IMR-90 (cell line): ENCODE measurements around the gene CPSF2. TPM values are rescaled to one million over a fixed set of nuclear protein-coding genes. Genes with fewer than 3 reads are reported as not detected.

Experiments
- ATAC-seq: fragments of 200-7000 bp; cut with Tn5 transposase; 2 replicates; pipeline ENCODE4 v1.9.1; 2020; ENCODE audit warnings: low read depth, mild to moderate bottlenecking, moderate library complexity
- BruUV-seq: library from RNA; stranded (reverse); fragments of 400-500 nt; replicated peaks from 2 replicates; lab custom pipeline; 2021; lab: Mats Ljungman, UMichigan
- CTCF ChIA-PET: fragments of 300-600 bp; formaldehyde crosslinking; extraction: SDS; loops from one replicate; lab custom pipeline; 2021; ENCODE audit warnings: antibody characterized with exemption; lab: Yijun Ruan, JAX
- POLR2A ChIA-PET: fragments of 300-600 bp; sonication (Branson Sonifier 250); formaldehyde crosslinking; loops from one replicate; lab custom pipeline; 2022; ENCODE audit warnings: antibody characterized with exemption; ENCODE audit not compliant: unreplicated experiment; lab: Charles Lee
- DNase-seq: peaks from one replicate; pipeline ENCODE4 v3.0.0; 2013
- H2AFZ ChIP-seq: replicated peaks from 2 replicates; pipeline ENCODE3; 2013; ENCODE audit warnings: low read length, mild to moderate bottlenecking; ENCODE audit not compliant: poor library complexity
- H2AK5ac ChIP-seq: 2 replicates; pipeline ENCODE4 v1.6.1; 2013; ENCODE audit warnings: low read depth, low read length, inconsistent platforms
- H2AK9ac ChIP-seq: replicated peaks from 2 replicates; pipeline ENCODE3; 2013; ENCODE audit warnings: mild to moderate bottlenecking, low read depth, low read length, moderate library complexity; ENCODE audit not compliant: poor library complexity
- H2BK120ac ChIP-seq: 2 replicates; pipeline ENCODE4 v1.6.1; 2013; ENCODE audit warnings: low read depth, low read length, inconsistent platforms
- H2BK15ac ChIP-seq: 3 replicates; pipeline ENCODE4 v1.6.1; 2013; ENCODE audit warnings: low read depth, low read length, inconsistent platforms
- H2BK20ac ChIP-seq: 2 replicates; pipeline ENCODE4 v1.6.1; 2013; ENCODE audit warnings: low read depth, mild to moderate bottlenecking, inconsistent platforms, low read length, moderate library complexity
- H2BK5ac ChIP-seq: 2 replicates; pipeline ENCODE4 v1.6.1; 2013; ENCODE audit warnings: mild to moderate bottlenecking, low read depth, low read length, inconsistent platforms; ENCODE audit not compliant: poor library complexity, severe bottlenecking
- H3K14ac ChIP-seq: replicated peaks from 2 replicates; pipeline ENCODE4 v1.6.1; 2013; ENCODE audit warnings: low read depth, low read length, inconsistent platforms
- H3K18ac ChIP-seq: 2 replicates; pipeline ENCODE4 v1.6.1; 2013; ENCODE audit warnings: low read depth, low read length, control low read depth
- H3K23ac ChIP-seq: 2 replicates; pipeline ENCODE4 v1.6.1; 2013; ENCODE audit warnings: low read depth, low read length, inconsistent platforms
- H3K27ac ChIP-seq: 2 replicates; pipeline ENCODE4 v1.5.1; 2013; ENCODE audit warnings: mild to moderate bottlenecking, control low read depth, low read length; ENCODE audit not compliant: insufficient read depth
- H3K27me3 ChIP-seq: 2 replicates; pipeline ENCODE4 v1.6.1; 2013; ENCODE audit warnings: low read length; ENCODE audit not compliant: control insufficient read depth, insufficient read depth
- H3K36me3 ChIP-seq: 2 replicates; pipeline ENCODE4 v1.6.1; 2013; ENCODE audit warnings: low read length, mixed read lengths; ENCODE audit not compliant: control insufficient read depth, insufficient read depth
- H3K4ac ChIP-seq: 2 replicates; pipeline ENCODE4 v1.6.1; 2013; ENCODE audit warnings: low read depth, low read length, inconsistent platforms
- H3K4me1 ChIP-seq: 2 replicates; pipeline ENCODE4 v1.6.1; 2013; ENCODE audit warnings: low read length, mixed read lengths; ENCODE audit not compliant: control insufficient read depth, insufficient read depth
- H3K4me2 ChIP-seq: 2 replicates; pipeline ENCODE4 v1.6.1; 2013; ENCODE audit warnings: low read depth, mild to moderate bottlenecking, control low read depth, low read length, moderate library complexity
- H3K4me3 ChIP-seq: 2 replicates; pipeline ENCODE4 v1.5.1; 2013; ENCODE audit warnings: low read depth, mild to moderate bottlenecking, control low read depth, low read length, moderate library complexity; ENCODE audit not compliant: insufficient read depth
- H3K56ac ChIP-seq: 2 replicates; pipeline ENCODE4 v1.6.1; 2013; ENCODE audit warnings: low read length, inconsistent platforms; ENCODE audit not compliant: insufficient read depth; ENCODE audit errors: extremely low read depth
- H3K79me1 ChIP-seq, 2 experiments: 2 replicates each; pipeline ENCODE4 v1.6.1; 2013; ENCODE audit warnings: low read length in 2 of 2, inconsistent platforms in 1 of 2, low read depth in 1 of 2
- H3K9ac ChIP-seq: 2 replicates; pipeline ENCODE4 v1.6.1; 2013; ENCODE audit warnings: low read depth, low read length, control low read depth
- H3K9me1 ChIP-seq: 2 replicates; pipeline ENCODE4 v1.6.1; 2013; ENCODE audit warnings: low read length, inconsistent platforms; ENCODE audit not compliant: insufficient read depth
- H3K9me3 ChIP-seq: 2 replicates; pipeline ENCODE4 v1.6.1; 2013; ENCODE audit warnings: low read length; ENCODE audit not compliant: control insufficient read depth, insufficient read depth
- H4K20me1 ChIP-seq: 2 replicates; pipeline ENCODE4 v1.6.1; 2013; ENCODE audit warnings: low read length, inconsistent platforms; ENCODE audit not compliant: insufficient read depth
- H4K5ac ChIP-seq: 2 replicates; pipeline ENCODE4 v1.6.1; 2013; ENCODE audit warnings: mild to moderate bottlenecking, low read depth, low read length, control low read depth
- H4K8ac ChIP-seq, 2 experiments: 2 replicates each; pipeline ENCODE4 v1.6.1; 2013; ENCODE audit warnings: low read depth in 2 of 2, low read length in 2 of 2, control low read depth in 1 of 2, inconsistent platforms in 1 of 2
- H4K91ac ChIP-seq: 2 replicates; pipeline ENCODE4 v1.6.1; 2013; ENCODE audit warnings: low read depth, low read length, inconsistent platforms; ENCODE audit not compliant: insufficient read depth
- BHLHE40 ChIP-seq: fragments of 150-350 bp; IDR thresholded peaks from 2 replicates; pipeline ENCODE4 v1.6.1; 2016; ENCODE audit warnings: mild to moderate bottlenecking, low read depth, low read length
- CEBPB ChIP-seq: IDR thresholded peaks from 2 replicates; pipeline ENCODE4 v1.6.1; 2012; ENCODE audit warnings: low read depth, low read length, improper control_type of control experiment
- FOS ChIP-seq: fragments of 150-350 bp; IDR thresholded peaks from 2 replicates; pipeline ENCODE4 v1.6.1; 2016; ENCODE audit warnings: low read depth, low read length
- MAFK ChIP-seq: IDR thresholded peaks from 2 replicates; pipeline ENCODE4 v1.6.1; 2012; ENCODE audit warnings: low read depth, low read length, improper control_type of control experiment
- POLR2A ChIP-seq: IDR thresholded peaks from 2 replicates; pipeline ENCODE4 v1.6.1; 2012; ENCODE audit warnings: mild to moderate bottlenecking, low read depth, low read length
- WGBS, 2 experiments: methylation state at CpG; one replicate each; pipeline versions ENCODE4 v1.1.5 to v1.1.7; 2013; ENCODE audit warnings: missing lambda C conversion rate in 2 of 2; ENCODE audit not compliant: insufficient read length in 1 of 2; ENCODE audit errors: extremely low coverage in 2 of 2; 5-methylcytosine and 5-hydroxymethylcytosine counted together
- dilution Hi-C: fragments of 300-500 bp; cut with HindIII; formaldehyde crosslinking; loops from one replicate; pipeline ENCODE4 v1.14.3; 2018; ENCODE audit warnings: low sequenced_read_pairs; ENCODE audit not compliant: unreplicated experiment
- in situ Hi-C: fragments of 300-500 bp; cut with MboI; formaldehyde crosslinking; loops from 3 replicates; pipeline ENCODE4 v1.14.3; 2019; ENCODE audit warnings: low sequenced_read_pairs, inconsistent platforms, mixed read lengths
- intact Hi-C: fragments of 100-400 bp; cut with micrococcal nuclease; formaldehyde crosslinking; loops from 2 replicates; pipeline ENCODE4 v1.10.0; 2022
- polyA plus RNA-seq, 3 experiments: library from polyadenylated mRNA; depleted of rRNA; stranded (reverse); fragments of >200 nt; gene quantifications; 2 replicates each; pipeline ENCODE4 v1.2.3, GENCODE V29; 2012; ENCODE audit warnings: low replicate concordance in 1 of 3
- total RNA-seq: library from RNA; depleted of rRNA; stranded (reverse); fragments of >200 nt; gene quantifications from 2 replicates; pipeline ENCODE4 v1.2.3, GENCODE V29; 2012
- TF ChIP-seq, protein P1 (sequence below): fragments of 150-350 bp; IDR thresholded peaks from 2 replicates; pipeline ENCODE4 v1.6.1; 2017; ENCODE audit warnings: mild to moderate bottlenecking, antibody characterized with exemption, low read length, low read depth
- TF ChIP-seq, protein P2 (sequence below): conservative IDR thresholded peaks from 2 replicates; pipeline ENCODE4 v1.5.1; 2012; ENCODE audit warnings: mild to moderate bottlenecking, low read depth, low read length, improper control_type of control experiment

CPSF2 gene
- total and polyA plus RNA-seq, 2 of the 4 experiments (the other 2 are of a cell fraction) = 18.5 to 30.6 TPM

DNA sequence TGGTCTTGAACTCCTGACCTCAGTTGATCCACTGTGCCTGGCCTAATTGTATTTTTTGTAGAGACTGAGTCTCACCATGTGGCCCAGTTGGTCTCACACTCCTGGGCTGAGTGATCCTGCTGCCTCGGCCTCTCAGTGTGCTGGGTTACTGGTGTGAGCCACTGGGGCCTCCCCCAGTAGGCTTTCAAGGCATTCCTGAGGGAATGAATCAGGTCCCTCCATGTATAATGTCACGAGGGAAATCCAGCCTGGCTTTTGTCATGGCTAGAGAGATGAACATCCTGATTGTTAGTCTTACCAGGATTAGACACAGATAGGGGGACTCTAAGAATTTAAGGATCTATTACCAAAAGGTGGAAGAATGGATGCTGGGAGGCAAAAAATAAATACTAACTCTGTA is 51.9 kb downstream of the CPSF2 start:
- dilution Hi-C loops = no loop called here
- H4K20me1 ChIP-seq = no peaks in the 10 kb centered on the region

More for the DNA sequence above, 51.9 kb downstream of the CPSF2 start:
- H2AFZ ChIP-seq = no peak overlapping the region
- H2BK5ac ChIP-seq = no peak overlapping the region
- H2BK15ac ChIP-seq = no peak overlapping the region
- no peak overlapping the region for H3K18ac ChIP-seq
- intact Hi-C loops = no loop called here
- H3K56ac ChIP-seq = no peak overlapping the region
- peak; percentile 66 for DNase-seq
- no peak overlapping the region for H4K5ac ChIP-seq
- no peaks in the 10 kb centered on the region for H3K36me3 ChIP-seq
- H3K23ac ChIP-seq = no peak overlapping the region
- no peak overlapping the region for H3K27ac ChIP-seq
- TF ChIP-seq BHLHE40 (no peak), FOS (no peak), CEBPB (no peak), MAFK (no peak), POLR2A (no peak)
- TF ChIP-seq, protein P1, sequence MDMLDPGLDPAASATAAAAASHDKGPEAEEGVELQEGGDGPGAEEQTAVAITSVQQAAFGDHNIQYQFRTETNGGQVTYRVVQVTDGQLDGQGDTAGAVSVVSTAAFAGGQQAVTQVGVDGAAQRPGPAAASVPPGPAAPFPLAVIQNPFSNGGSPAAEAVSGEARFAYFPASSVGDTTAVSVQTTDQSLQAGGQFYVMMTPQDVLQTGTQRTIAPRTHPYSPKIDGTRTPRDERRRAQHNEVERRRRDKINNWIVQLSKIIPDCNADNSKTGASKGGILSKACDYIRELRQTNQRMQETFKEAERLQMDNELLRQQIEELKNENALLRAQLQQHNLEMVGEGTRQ = no peak
- TF ChIP-seq, protein P2, sequence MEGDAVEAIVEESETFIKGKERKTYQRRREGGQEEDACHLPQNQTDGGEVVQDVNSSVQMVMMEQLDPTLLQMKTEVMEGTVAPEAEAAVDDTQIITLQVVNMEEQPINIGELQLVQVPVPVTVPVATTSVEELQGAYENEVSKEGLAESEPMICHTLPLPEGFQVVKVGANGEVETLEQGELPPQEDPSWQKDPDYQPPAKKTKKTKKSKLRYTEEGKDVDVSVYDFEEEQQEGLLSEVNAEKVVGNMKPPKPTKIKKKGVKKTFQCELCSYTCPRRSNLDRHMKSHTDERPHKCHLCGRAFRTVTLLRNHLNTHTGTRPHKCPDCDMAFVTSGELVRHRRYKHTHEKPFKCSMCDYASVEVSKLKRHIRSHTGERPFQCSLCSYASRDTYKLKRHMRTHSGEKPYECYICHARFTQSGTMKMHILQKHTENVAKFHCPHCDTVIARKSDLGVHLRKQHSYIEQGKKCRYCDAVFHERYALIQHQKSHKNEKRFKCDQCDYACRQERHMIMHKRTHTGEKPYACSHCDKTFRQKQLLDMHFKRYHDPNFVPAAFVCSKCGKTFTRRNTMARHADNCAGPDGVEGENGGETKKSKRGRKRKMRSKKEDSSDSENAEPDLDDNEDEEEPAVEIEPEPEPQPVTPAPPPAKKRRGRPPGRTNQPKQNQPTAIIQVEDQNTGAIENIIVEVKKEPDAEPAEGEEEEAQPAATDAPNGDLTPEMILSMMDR = no peak
- H4K91ac ChIP-seq = no peak overlapping the region
- BruUV-seq = no TSS peak
- no CpG with 5 or more reads among the region's 2 CpGs for WGBS, 2 experiments
- no peak overlapping the region for H3K4ac ChIP-seq
- H2BK20ac ChIP-seq = no peak overlapping the region
- no peaks in the 10 kb centered on the region for H3K27me3 ChIP-seq
- no peak overlapping the region for H2BK120ac ChIP-seq
- in situ Hi-C loops = no loop called here
- H2AK9ac ChIP-seq = no peak overlapping the region
- no peak overlapping the region for H3K4me2 ChIP-seq
- ChIA-PET POLR2A (no interaction called here), CTCF (no interaction called here)
- H3K4me3 ChIP-seq = no peak overlapping the region
- no peaks in the 10 kb centered on the region for H3K9me3 ChIP-seq
- peaks cover 2% of the 10 kb centered on the region for H3K4me1 ChIP-seq
- no peaks in the 10 kb centered on the region for H3K79me1 ChIP-seq
- H3K14ac ChIP-seq = no peak overlapping the region
- no peak overlapping the region for H3K9ac ChIP-seq
- no peak overlapping the region for H4K8ac ChIP-seq
- ATAC-seq = peak; percentile 88
- no peaks in the 10 kb centered on the region for H3K9me1 ChIP-seq
- no peak overlapping the region for H2AK5ac ChIP-seq
